T-helper 2 cell (primary cell): Measurements from ENCODE around the gene RIN3.

ENCODE experiments used
- DNase-seq, 5 experiments: peaks; one replicate each; pipeline versions ENCODE4 v3.0.0 to v3.0.0-alpha.2; 2012 to 2022

Gene RIN3

DNA sequence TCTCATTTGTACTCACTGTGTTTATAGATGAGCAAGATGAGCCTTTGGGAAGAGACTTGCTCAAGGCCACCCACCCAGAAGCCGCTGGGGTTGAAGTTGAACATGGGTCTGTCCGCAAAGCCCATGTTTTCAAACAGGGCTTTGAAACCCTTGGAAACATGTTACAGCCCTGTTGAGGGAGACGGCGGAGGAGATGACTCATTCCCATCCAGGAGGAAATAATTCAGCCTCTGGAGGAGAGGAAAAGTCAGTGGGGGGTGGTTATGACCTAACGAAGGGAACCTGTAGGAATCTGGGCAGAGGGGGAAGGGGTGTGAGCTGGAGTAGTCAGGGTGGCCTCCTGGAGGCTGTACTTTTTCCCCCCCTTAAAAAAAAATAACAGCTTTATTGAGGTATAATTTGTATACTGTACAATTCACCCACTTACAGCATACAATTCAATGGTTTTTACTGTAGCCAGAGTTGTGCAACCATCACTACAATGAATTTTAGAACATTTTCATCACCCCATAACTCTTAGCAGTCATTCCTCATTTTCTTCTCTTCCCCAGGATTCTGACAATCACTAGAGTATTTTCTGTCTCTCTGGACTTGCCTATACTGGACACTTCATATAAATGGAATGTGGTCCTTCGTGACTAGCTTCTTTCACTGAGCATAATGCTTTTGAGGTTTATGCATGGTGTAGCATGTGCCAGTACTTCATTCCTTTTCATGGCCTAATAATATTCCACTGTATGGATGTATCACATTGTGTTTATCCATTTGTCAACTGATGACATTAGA is 1.9 kb upstream of the RIN3 start:
- no peak for DNase-seq

GRCh38 chr14:92512807-92513203 is 776 bp upstream of the RIN3 start:
- no peak for DNase-seq

DNA sequence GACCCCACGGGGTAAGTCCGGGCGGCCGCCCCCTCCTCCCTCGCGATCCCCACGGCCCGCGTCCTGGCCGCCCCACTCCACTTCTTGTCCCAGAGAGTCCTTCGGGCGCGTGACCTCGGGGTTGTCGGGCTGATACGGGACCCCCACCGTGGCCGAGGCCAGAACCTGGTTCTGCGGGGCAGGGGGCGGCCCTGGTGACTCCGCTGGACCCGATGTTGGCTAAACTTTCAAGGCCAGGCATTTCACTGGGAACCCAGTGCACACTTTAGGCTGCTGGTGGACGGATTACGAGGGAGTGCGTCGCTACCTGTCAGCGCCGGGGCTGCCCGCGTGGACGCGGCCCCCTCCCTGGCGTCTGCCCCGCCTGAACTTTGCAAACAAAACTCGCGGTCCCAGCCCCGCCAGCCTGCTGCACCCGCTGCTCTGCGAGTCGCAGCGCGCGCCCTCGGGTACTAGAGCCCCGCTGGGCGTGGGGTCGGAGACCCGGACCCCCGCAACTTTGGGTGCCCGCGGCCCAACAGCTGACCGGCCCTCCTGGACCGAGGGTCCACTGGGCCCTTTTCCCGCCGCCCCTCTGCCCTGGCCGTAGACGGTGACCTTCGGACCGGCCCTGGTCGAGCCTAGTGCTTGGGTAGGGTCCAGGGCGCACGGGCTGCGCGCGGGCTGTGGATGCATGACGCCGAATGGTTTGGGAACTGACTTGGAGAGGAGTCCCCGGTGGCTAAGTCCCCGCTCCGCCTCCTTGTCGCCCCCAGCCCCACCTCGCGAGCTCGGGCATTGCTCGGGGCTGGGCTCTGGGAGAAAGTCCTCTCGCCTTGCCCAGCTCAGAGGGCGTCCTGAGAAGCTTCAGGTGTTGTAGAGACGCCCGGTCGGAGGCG is 624 bp downstream of the RIN3 start:
- DNase-seq: peak in 1 of 5 experiments; percentile 41

GRCh38 chr14:92514844-92515514 is 1.4 kb downstream of the RIN3 start:
- DNase-seq: no peak

- DNase-seq: no peak
Measured at GRCh38 chr14:92515546-92516343, 2.2 kb downstream of the RIN3 start.

DNA sequence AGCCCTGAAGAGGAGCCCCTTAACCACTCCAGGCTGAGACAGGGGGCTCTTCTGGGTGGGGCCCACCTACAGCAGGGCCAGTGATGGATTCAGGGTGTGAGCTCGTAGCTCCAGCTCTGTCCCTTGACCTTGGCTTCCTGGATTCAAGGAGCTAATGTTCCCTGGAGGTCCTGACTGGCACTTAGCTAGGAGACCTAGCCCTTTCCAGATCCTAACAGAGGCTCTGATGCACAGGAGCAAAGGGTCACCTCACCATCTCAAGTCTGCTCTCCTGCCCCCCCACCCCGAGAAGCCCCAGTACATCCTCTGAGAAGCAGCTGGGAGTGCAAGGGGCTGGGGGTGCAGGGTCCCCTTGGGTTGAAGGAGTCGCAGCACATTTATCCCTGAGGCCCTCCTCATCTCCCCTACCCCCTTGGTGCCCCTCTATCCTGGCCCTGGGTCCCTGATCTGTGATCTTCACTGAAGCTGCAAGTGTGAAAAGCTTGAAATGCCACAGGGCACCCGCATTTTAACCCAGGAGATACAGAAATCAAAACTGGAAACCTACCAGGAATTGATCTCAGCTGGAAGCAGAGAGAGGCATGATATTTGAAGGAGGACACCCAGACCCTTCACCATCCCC is 2.9 kb downstream of the RIN3 start:
- DNase-seq: no peak

DNA sequence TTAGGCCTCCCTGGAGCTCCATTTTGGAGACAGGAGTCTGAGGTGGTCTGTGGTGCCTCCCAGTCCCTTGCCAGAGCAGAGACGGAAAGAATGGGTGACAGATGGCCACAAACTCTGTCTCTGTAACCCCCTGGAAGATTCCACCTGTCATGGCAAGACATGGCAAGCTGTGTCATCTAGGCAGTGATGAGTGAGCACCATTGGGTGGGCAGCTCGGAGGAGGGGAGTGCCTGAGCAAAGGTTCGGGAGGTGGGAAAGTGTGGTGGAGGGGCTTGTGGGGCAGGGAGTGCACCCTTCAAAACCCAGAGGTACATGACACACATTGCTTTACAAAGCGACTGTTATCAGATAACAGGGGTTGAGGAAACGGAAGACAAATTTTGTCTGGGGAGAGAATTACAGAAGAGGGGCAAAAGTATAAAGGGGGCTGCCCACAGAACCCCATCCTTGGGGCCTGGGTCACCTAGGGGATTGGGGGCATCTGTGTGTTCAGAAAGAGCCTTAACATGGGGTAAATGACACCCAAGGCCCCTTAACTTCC is 3.5 kb downstream of the RIN3 start:
- peak in 1 of 5 experiments; percentile 24 for DNase-seq

DNA sequence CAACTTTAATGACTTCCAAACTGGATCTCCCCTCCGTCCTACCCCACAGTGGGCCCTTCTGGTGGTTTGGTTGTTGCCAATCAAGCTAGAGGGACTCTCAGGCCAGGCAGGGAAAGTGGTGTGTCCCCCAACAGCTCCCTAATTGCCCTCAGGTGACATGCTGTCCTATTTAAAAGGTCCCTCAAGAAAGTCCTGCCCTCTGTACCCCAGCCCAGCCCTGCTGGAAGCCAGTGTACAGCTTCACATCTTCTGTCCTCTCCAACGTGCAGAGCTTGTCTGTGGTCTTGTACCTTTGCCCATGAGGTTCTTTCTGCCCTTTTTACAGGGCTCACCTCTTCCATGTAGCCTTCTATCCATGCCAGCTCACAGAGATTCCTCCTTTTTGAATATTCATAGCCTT is 4.2 kb downstream of the RIN3 start:
- no peak for DNase-seq

GRCh38 chr14:92519246-92520101 is 5.9 kb downstream of the RIN3 start:
- no peak for DNase-seq

GRCh38 chr14:92520102-92521057 is 6.8 kb downstream of the RIN3 start:
- DNase-seq: no peak

- no peak for DNase-seq
Measured at GRCh38 chr14:92521058-92521415, 7.5 kb downstream of the RIN3 start.

- no peak for DNase-seq
Measured at GRCh38 chr14:92523752-92524151, 10.2 kb downstream of the RIN3 start.

DNA sequence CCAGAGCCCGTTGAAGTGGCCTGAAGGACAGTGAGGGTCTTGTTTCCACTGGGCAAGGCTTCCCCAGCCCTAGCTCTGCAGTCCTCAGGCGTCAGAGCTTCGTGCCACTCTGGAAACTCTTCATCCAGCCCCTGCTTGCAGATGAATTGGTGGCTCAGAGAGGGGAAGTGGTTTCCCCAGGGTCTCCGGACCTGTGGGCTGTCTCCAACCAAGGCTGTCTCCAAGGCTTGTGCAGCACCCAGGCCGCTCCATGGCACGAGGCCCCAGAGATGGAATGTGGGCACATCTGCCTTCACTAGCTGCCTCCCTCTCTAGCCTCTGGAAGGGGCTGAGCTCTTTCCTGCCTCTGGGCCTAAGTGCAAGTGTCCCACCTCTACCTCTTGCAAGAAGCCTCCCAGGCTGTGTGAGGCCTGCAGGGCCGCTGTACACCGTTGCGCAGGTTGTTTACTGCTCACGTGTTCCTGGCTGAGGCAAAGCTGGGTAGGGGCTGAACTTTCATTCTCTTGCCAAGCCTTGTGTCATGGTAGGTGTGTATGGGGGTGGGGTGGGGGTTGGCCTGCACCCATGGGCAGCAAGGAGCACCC is 11.1 kb downstream of the RIN3 start:
- no peak for DNase-seq

- DNase-seq: no peak
Measured at GRCh38 chr14:92525322-92526095, 11.9 kb downstream of the RIN3 start.

DNA sequence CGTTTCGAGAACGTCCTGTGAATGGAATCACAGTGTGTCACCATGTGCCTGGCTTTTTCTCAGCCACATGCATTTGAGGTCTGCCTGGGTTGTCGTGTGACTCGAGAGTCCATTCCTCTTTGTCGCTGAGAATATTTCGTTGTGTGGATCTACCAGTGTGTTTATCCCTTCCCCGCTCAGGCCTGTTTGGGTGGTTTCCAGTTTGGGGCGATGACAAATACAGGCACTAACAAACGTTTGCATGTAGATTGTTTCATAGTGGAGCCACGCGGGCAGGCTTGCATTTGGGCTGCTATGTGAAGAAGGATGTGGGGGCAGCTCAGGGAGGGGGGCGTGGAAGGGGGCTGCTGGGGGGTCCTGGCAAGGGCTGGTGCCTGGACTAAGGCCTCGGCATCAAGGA is 14.1 kb downstream of the RIN3 start:
- no peak for DNase-seq

- DNase-seq: no peak
Measured at GRCh38 chr14:92528486-92529100, 15.0 kb downstream of the RIN3 start.

DNA sequence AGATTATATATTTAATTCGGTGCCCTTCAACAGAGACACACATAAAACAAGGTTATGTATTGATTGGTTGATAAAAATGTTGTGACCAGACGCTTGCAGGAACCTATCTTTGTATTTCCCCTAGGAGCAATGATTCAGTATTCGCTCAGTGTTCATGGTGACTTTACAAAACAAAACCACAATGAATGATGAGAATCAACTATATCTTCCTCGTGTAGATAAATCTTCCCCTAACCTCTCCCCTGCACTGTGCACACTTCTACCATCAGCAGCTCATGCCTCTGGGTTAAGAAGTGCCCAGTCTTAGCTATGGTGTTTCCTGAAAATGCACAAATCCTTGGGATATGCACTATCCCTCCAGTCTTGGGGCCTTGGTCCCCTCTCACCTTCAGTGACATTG is 16.3 kb downstream of the RIN3 start:
- no peak for DNase-seq
